ENCODE data around the gene HRH3.

DNA sequence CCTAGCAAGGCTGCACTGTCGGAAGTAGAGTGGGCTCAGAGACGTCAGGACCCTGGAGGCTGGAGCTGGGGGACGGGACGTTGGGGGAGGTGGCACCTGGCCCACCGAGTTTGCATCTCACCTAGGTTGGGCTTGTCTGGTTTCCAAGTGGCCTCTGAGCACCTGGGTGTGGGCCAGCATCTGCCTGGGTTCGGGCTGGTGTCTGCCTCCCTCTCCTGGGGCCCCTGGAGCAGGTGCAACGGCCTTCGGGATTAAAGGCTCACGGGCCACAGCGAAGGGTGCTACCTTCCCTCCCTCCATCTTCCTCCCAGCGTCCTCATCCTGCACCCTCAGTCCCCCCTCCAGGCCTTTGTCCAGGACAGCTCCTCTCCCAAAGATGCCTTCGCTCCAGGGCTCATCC is 6.0 kb downstream of the HRH3 start:
- TF ChIP-seq, protein P1, sequence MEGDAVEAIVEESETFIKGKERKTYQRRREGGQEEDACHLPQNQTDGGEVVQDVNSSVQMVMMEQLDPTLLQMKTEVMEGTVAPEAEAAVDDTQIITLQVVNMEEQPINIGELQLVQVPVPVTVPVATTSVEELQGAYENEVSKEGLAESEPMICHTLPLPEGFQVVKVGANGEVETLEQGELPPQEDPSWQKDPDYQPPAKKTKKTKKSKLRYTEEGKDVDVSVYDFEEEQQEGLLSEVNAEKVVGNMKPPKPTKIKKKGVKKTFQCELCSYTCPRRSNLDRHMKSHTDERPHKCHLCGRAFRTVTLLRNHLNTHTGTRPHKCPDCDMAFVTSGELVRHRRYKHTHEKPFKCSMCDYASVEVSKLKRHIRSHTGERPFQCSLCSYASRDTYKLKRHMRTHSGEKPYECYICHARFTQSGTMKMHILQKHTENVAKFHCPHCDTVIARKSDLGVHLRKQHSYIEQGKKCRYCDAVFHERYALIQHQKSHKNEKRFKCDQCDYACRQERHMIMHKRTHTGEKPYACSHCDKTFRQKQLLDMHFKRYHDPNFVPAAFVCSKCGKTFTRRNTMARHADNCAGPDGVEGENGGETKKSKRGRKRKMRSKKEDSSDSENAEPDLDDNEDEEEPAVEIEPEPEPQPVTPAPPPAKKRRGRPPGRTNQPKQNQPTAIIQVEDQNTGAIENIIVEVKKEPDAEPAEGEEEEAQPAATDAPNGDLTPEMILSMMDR (IDR thresholded peaks at IDR 0.05; ENCODE audit: borderline replicate concordance, extremely low read depth, low read length, poor library complexity, severe bottlenecking): no peak
- TF ChIP-seq EZH2 (IDR thresholded peaks at IDR 0.05; ENCODE audit: borderline replicate concordance, low read depth, low read length, severe bottlenecking): no peak
